Measurements from ENCODE around the gene GAMT.

GRCh38 chr19:1410136-1410786 is 8.9 kb upstream of the GAMT start:
- TF ChIP-seq CTCF (IDR thresholded peaks at IDR 0.05; ENCODE audit: poor library complexity) (no peak), EZH2 (IDR thresholded peaks at IDR 0.05; ENCODE audit: borderline replicate concordance) (no peak)

Measured in hepatocyte (in vitro differentiated cells).